ENCODE measurements around the gene GABRB3.

GABRB3 gene

GRCh38 chr15:26562336-26562735, 210.5 kb downstream of the GABRB3 start:
- TF ChIP-seq POLR2A (IDR thresholded peaks at IDR 0.05; ENCODE audit: low read length): no peak
- no peak for TF ChIP-seq GATA1 (IDR thresholded peaks at IDR 0.05; ENCODE audit: low read depth, low read length)

GRCh38 chr15:26561896-26562295, 211.0 kb downstream of the GABRB3 start:
- TF ChIP-seq POLR2A (IDR thresholded peaks at IDR 0.05; ENCODE audit: low read length): no peak
- no peak for TF ChIP-seq GATA1 (IDR thresholded peaks at IDR 0.05; ENCODE audit: low read depth, low read length)
- DNase-seq: no peak

More at GRCh38 chr15:26562336-26562735, 210.5 kb downstream of the GABRB3 start:
- no peak for DNase-seq

- no peak for DNase-seq
- TF ChIP-seq GATA1 (IDR thresholded peaks at IDR 0.05; ENCODE audit: low read depth, low read length) (no peak), POLR2A (IDR thresholded peaks at IDR 0.05; ENCODE audit: low read length) (no peak)
These were observed 211.7 kb downstream of the GABRB3 start for GRCh38 chr15:26561130-26561529.

DNA sequence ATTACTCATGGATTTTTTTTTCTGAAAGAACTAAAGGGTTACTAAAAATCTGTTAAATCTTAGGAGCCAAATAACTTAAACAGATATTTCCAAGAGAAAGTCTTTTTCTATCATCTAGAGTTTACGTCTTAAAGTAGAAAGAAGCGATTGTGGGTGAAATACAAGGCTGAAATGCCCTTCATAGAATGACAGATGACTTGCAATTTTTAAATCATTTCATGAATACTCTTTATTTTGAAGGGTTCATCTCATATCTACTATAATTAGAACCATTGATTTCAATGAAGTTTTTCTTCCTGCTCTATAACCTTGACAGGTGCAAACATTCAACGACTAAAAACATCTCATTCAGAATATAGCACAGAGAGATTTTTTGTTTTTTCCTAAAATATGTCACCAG, 217.0 kb downstream of the GABRB3 start:
- no peak for DNase-seq
- TF ChIP-seq POLR2A (IDR thresholded peaks at IDR 0.05; ENCODE audit: low read length) (no peak), GATA1 (IDR thresholded peaks at IDR 0.05; ENCODE audit: low read depth, low read length) (no peak)

- TF ChIP-seq POLR2A (IDR thresholded peaks at IDR 0.05; ENCODE audit: low read length) (no peak), GATA1 (IDR thresholded peaks at IDR 0.05; ENCODE audit: low read depth, low read length) (no peak)
- no peak for DNase-seq
These were observed 221.4 kb downstream of the GABRB3 start for GRCh38 chr15:26551473-26551872.

- no peak for DNase-seq
- TF ChIP-seq GATA1 (IDR thresholded peaks at IDR 0.05; ENCODE audit: low read depth, low read length) (no peak), POLR2A (IDR thresholded peaks at IDR 0.05; ENCODE audit: low read length) (no peak)
These were observed 222.0 kb downstream of the GABRB3 start for GRCh38 chr15:26550880-26551279.

DNA sequence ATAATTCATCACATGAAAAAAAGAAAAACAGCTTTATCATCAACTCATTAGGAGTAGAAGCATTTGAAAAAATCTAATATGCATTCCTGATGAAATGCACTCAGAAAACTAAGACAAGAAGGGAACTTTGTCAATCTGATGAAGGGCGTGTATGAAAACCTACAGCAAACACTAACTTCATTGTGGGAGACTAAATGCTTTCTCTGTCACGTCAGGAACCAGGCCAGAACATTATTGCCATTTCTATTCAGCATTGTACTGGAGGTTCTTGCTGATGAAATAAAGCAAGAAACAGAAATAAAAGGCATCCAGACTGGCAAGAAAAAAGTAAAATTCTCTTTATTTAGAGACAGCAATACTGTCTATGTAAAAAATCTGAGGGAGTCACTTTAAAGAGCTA, 235.2 kb downstream of the GABRB3 start:
- TF ChIP-seq POLR2A (IDR thresholded peaks at IDR 0.05; ENCODE audit: low read length): no peak
- TF ChIP-seq GATA1 (IDR thresholded peaks at IDR 0.05; ENCODE audit: low read depth, low read length): no peak
- no peak for DNase-seq

DNA sequence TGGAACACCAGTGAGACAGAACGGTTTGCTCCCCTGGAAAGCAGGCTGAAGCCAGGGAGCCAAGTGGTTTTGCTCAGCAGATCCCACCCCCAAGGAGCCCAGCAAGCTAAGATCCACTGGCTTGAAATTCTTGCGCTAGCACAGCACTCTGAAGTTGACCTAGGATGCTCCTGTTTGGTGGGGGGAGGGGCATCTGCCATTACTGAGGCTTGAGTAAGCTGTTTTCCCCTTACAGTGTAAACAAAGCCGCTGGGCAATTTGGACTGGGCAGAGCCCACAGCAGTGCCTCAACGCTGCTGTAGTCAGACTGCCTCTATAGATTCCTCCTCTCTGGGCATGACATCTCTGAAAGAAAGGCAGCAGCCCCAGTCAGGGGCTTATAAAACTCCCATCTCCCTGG, 241.4 kb downstream of the GABRB3 start:
- TF ChIP-seq POLR2A (IDR thresholded peaks at IDR 0.05; ENCODE audit: low read length) (no peak), GATA1 (IDR thresholded peaks at IDR 0.05; ENCODE audit: low read depth, low read length) (no peak)
- DNase-seq: no peak

- TF ChIP-seq POLR2A (IDR thresholded peaks at IDR 0.05; ENCODE audit: low read length) (no peak), GATA1 (IDR thresholded peaks at IDR 0.05; ENCODE audit: low read depth, low read length) (no peak)
- DNase-seq: no peak
These were observed 247.8 kb downstream of the GABRB3 start for GRCh38 chr15:26525096-26525495.

DNA sequence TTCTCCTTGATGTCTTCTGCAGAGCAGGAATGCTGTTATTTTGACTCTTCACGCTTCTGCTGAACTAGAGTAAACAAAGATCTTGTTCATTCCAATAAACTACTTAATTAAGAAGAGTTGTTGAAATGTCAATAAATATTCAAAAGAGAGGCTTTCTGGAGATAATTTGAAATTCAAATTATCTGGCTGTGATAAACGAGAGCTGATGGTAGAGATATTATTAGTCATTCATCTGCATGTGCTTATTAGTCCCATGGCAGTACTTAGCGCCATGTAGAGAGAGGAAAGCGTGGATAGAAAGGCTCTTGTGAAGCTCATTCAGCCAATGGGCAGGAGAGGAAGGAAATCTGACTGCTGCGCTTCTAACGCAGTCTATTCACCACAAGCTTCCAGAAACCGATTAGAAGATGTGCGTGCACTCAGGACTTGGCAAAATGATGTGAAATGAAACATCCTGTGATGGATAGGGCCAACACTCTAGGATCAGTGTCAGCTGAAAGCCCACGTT, 251.1 kb downstream of the GABRB3 start:
- no peak for DNase-seq
- TF ChIP-seq POLR2A (IDR thresholded peaks at IDR 0.05; ENCODE audit: low read length): no peak
- no peak for TF ChIP-seq GATA1 (IDR thresholded peaks at IDR 0.05; ENCODE audit: low read depth, low read length)

- no peak for TF ChIP-seq POLR2A (IDR thresholded peaks at IDR 0.05; ENCODE audit: low read length)
- TF ChIP-seq GATA1 (IDR thresholded peaks at IDR 0.05; ENCODE audit: low read depth, low read length): no peak
- DNase-seq: no peak
These were observed 251.7 kb downstream of the GABRB3 start for GRCh38 chr15:26521130-26521529.

DNA sequence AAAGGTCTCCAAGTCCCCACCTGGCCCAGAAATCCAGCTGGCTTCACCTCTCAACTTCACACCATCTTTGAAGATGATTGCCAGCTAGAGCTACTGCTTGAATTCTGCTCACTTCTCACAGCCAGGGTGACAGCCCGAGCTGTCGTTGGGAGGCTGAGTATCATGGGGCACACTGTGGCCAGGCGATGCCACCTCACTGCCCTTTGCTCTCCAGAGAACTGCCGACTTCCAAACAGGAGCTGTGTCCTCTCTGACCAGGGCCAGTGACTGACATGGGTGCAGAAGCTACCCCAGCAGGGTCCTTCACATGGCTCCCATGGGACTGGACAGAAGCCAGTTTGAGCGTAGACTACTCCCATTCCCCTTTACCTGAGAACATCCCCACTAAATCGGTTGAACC, 254.0 kb downstream of the GABRB3 start:
- TF ChIP-seq POLR2A (IDR thresholded peaks at IDR 0.05; ENCODE audit: low read length): no peak
- no peak for TF ChIP-seq GATA1 (IDR thresholded peaks at IDR 0.05; ENCODE audit: low read depth, low read length)
- DNase-seq: no peak

GRCh38 chr15:26516102-26516980, 256.5 kb downstream of the GABRB3 start:
- TF ChIP-seq GATA1 (IDR thresholded peaks at IDR 0.05; ENCODE audit: low read depth, low read length): no peak
- no peak for DNase-seq

DNA sequence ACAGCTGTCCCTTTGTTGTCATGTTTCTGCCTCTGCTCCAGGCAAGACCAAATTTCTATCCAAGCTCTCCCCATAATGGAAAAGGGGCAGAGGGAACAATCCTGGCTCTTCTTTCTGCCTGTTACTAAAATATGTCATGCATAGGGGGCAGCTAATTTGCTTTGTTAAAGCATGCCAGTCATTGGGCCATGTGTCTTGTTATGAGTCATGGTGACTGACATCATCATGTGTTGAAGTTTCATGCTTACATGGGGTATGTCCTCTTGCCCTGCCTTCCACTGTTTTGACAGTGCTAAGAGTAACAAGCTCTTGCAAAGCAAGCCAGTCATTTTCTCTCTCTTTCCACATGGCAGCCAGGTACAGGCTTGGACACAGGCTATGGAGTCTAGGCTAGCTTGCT, 268.9 kb downstream of the GABRB3 start:
- TF ChIP-seq GATA1 (IDR thresholded peaks at IDR 0.05; ENCODE audit: low read depth, low read length) (no peak), POLR2A (IDR thresholded peaks at IDR 0.05; ENCODE audit: low read length) (no peak)
- no peak for DNase-seq
